GM18873 (cell line): Measurements from ENCODE around the gene CAPN9.
"Not testable (repeated sequence)": the region's sequence is repeated elsewhere in the genome, so short reads cannot be mapped to it uniquely, and the experiment has no call there.

Experiments
- ATAC-seq: cut with Tn5 transposase; IDR thresholded peaks from one replicate; pipeline ENCODE4 v1.9.1; 2021; ENCODE audit warnings: mild to moderate bottlenecking, moderate library complexity, moderate number of reproducible peaks; ENCODE audit not compliant: unreplicated experiment, low FRiP score

The CAPN9 gene

GRCh38 chr1:230709619-230710542 lies 37.3 kb upstream of the CAPN9 start:
- ATAC-seq, result no peak

GRCh38 chr1:230710543-230710904 lies 36.7 kb upstream of the CAPN9 start:
- no peak for ATAC-seq

GRCh38 chr1:230711245-230711644 lies 35.9 kb upstream of the CAPN9 start:
- ATAC-seq, result no peak

GRCh38 chr1:230712470-230712942 lies 34.7 kb upstream of the CAPN9 start:
- no peak for ATAC-seq

- no peak for ATAC-seq
Measured at GRCh38 chr1:230713138-230713537, 34.0 kb upstream of the CAPN9 start.

GRCh38 chr1:230713547-230713914 lies 33.7 kb upstream of the CAPN9 start:
- no peak for ATAC-seq

- ATAC-seq, result no peak
Measured at GRCh38 chr1:230713915-230714764, 33.0 kb upstream of the CAPN9 start, which contains the start of gene AGT. Gene AGT (minus strand): TSS chr1:230714122. CDS start chr1:230710823, 3,299 bp downstream.

- ATAC-seq, result no peak
Measured at GRCh38 chr1:230715510-230715909, 31.7 kb upstream of the CAPN9 start.

GRCh38 chr1:230716453-230716852 lies 30.7 kb upstream of the CAPN9 start:
- not testable (repeated sequence) for ATAC-seq

- ATAC-seq, result no peak
Measured at GRCh38 chr1:230717251-230717650, 29.9 kb upstream of the CAPN9 start.

GRCh38 chr1:230721849-230722522 lies 25.2 kb upstream of the CAPN9 start:
- not testable (repeated sequence) for ATAC-seq

GRCh38 chr1:230725256-230726012 lies 21.8 kb upstream of the CAPN9 start:
- ATAC-seq, result no peak

GRCh38 chr1:230728710-230729392 lies 18.3 kb upstream of the CAPN9 start:
- ATAC-seq, result no peak

- ATAC-seq, result no peak
Measured at GRCh38 chr1:230730977-230731376, 16.2 kb upstream of the CAPN9 start.

- no peak for ATAC-seq
Measured at GRCh38 chr1:230735447-230735846, 11.7 kb upstream of the CAPN9 start.

- ATAC-seq, result no peak
Measured at GRCh38 chr1:230737622-230738262, 9.4 kb upstream of the CAPN9 start.

- no peak for ATAC-seq
Measured at GRCh38 chr1:230739564-230740290, 7.5 kb upstream of the CAPN9 start.

GRCh38 chr1:230743899-230744298 lies 3.3 kb upstream of the CAPN9 start:
- no peak for ATAC-seq
